ENCODE data around the gene TUBGCP4.
"Not testable (repeated sequence)": the region's sequence is repeated elsewhere in the genome, so short reads cannot be mapped to it uniquely, and the experiment has no call there.

Gene TUBGCP4

GRCh38 chr15:43370975-43371974 is at the start of gene TUBGCP4, which contains the start of gene ZSCAN29:
Gene TUBGCP4 (plus strand): TSS chr15:43371101. CDS start chr15:43371355, 254 bp downstream.
Gene ZSCAN29 (minus strand): TSS chr15:43371043. CDS start chr15:43369913, 1,130 bp downstream.
- no peak for FAIRE-seq
- DNase-seq (ENCODE audit: insufficient read length, low spot score), result peak; percentile 96

GRCh38 chr15:43325039-43325684 is 45.7 kb upstream of the TUBGCP4 start:
- FAIRE-seq, result no peak
- DNase-seq (ENCODE audit: insufficient read length, low spot score), result no peak

GRCh38 chr15:43329217-43329959 is 41.5 kb upstream of the TUBGCP4 start:
- FAIRE-seq (no peak), DNase-seq (ENCODE audit: insufficient read length, low spot score) (no peak)

GRCh38 chr15:43329960-43330779 is 40.7 kb upstream of the TUBGCP4 start, which contains the start of gene LCMT2:
Gene LCMT2 (minus strand): TSS chr15:43330573. CDS start chr15:43330489, 84 bp downstream.
- FAIRE-seq (peak; percentile 83), DNase-seq (ENCODE audit: insufficient read length, low spot score) (peak; percentile 92)

- DNase-seq (ENCODE audit: insufficient read length, low spot score), result no peak
Measured at GRCh38 chr15:43330780-43331087, 40.2 kb upstream of the TUBGCP4 start.

GRCh38 chr15:43346305-43346704 is 24.6 kb upstream of the TUBGCP4 start:
- no peak for FAIRE-seq
- DNase-seq (ENCODE audit: insufficient read length, low spot score), result no peak

More at GRCh38 chr15:43330780-43331087, 40.2 kb upstream of the TUBGCP4 start:
- FAIRE-seq, result no peak

GRCh38 chr15:43347114-43347513 is 23.8 kb upstream of the TUBGCP4 start:
- FAIRE-seq, result no peak
- no peak for DNase-seq (ENCODE audit: insufficient read length, low spot score)

GRCh38 chr15:43352693-43353382 is 18.1 kb upstream of the TUBGCP4 start:
- no peak for FAIRE-seq

GRCh38 chr15:43360821-43361220 is 10.1 kb upstream of the TUBGCP4 start:
- FAIRE-seq (no peak), DNase-seq (ENCODE audit: insufficient read length, low spot score) (no peak)

More at GRCh38 chr15:43352693-43353382, 18.1 kb upstream of the TUBGCP4 start:
- no peak for DNase-seq (ENCODE audit: insufficient read length, low spot score)

GRCh38 chr15:43361313-43361903 is 9.5 kb upstream of the TUBGCP4 start:
- FAIRE-seq, result no peak

GRCh38 chr15:43370310-43370974 is 459 bp upstream of the TUBGCP4 start:
- peak; percentile 21 for DNase-seq (ENCODE audit: insufficient read length, low spot score)

More at GRCh38 chr15:43361313-43361903, 9.5 kb upstream of the TUBGCP4 start:
- no peak for DNase-seq (ENCODE audit: insufficient read length, low spot score)

GRCh38 chr15:43376017-43376705 is 5.3 kb downstream of the TUBGCP4 start:
- DNase-seq (ENCODE audit: insufficient read length, low spot score) (peak; percentile 20), FAIRE-seq (peak; percentile 13)

More at GRCh38 chr15:43370310-43370974, 459 bp upstream of the TUBGCP4 start:
- FAIRE-seq, result no peak

GRCh38 chr15:43378601-43379000 is 7.7 kb downstream of the TUBGCP4 start:
- no peak for FAIRE-seq
- DNase-seq (ENCODE audit: insufficient read length, low spot score), result no peak

GRCh38 chr15:43382310-43382709 is 11.4 kb downstream of the TUBGCP4 start:
- no peak for DNase-seq (ENCODE audit: insufficient read length, low spot score)
- FAIRE-seq, result no peak

GRCh38 chr15:43383070-43383469 is 12.2 kb downstream of the TUBGCP4 start:
- DNase-seq (ENCODE audit: insufficient read length, low spot score) (no peak), FAIRE-seq (no peak)

GRCh38 chr15:43390723-43391122 is 19.8 kb downstream of the TUBGCP4 start:
- no peak for DNase-seq (ENCODE audit: insufficient read length, low spot score)
- FAIRE-seq, result no peak

- not testable (repeated sequence) for DNase-seq (ENCODE audit: insufficient read length, low spot score)
Measured at GRCh38 chr15:43393592-43393991, 22.7 kb downstream of the TUBGCP4 start.

GRCh38 chr15:43402255-43402654 is 31.4 kb downstream of the TUBGCP4 start:
- DNase-seq (ENCODE audit: insufficient read length, low spot score) (no peak), FAIRE-seq (no peak)

More at GRCh38 chr15:43393592-43393991, 22.7 kb downstream of the TUBGCP4 start:
- not testable (repeated sequence) for FAIRE-seq
